ENCODE data around the gene ZEB2. TPM values are rescaled to one million over a fixed set of nuclear protein-coding genes. Genes with fewer than 3 reads are reported as not detected.

Gene ZEB2
- total and polyA plus RNA-seq, 10 of the 15 experiments (the other 5 are each of a cell fraction or from before 2014, with no cell fraction given): 0.14 to 3.2 (median 0.84) TPM

DNA sequence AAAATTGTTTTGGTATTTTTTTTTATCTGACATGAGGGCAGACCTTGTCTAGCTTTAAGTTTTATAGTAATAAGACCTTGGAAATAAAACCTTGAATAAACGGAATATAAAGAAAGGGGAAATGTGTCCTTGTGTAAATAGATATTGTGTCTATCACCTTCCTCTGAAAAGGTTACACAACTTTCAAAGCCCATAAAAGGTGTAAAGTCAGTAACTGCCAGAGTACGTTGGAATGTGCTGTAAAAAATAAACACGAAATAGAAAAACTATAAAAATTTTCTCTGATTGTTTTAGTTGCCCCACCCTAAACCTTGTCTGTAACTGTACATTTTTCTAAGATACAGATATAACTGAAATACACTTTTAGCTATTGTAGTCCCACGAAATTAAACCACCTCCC, 82.3 kb downstream of the ZEB2 start (continued):
- TF ChIP-seq ATF3 (IDR thresholded peaks at IDR 0.05; ENCODE audit: borderline replicate concordance, extremely low read depth, low read depth, low read length) (no peak), PAX8 (IDR thresholded peaks at IDR 0.05) (no peak)

DNA sequence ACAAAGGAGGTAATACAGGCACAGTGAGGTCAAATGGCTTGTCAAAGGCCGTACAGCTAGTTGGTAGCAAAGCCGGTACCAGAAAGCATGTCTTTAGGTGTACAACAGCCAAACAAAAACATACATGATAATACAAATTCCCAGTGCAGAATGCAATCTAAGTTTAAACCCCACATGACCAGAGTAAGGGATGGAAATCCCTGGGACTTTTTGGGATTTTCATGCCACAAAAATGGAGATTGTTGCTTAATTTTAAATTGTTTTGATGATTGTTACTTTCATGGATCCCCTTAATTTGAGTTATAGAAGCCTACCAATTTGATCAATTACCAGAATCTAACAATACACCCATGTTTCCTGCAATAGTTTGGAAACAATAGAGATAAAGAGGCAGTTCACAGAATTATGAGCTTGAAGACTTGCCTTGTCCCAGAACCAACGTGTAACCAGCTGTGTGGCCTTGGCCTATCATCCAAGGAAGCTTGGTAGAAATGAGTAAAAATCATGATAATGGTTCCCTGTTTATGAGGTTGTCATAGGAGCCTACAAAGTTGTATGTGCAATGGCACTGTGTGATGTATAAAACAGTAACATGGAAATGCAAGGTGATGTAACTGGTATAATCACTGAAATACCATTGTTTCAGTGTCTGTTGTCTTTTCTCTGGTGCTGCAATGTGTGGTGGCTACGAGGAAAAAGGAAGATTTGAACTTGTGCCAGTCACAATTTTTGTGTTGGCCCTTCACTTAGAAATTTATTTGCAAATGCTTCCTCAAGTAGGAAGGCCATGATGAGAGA, 85.3 kb downstream of the ZEB2 start:
- Histone ChIP-seq H3K9me3 (replicated peaks; ENCODE audit: control insufficient read depth, insufficient read depth, low read length) (no peaks in the 10 kb centered on the region), H3K27ac (ENCODE audit: control insufficient read depth, insufficient read depth) (no peak overlapping the region), H3K4me3 (no peak overlapping the region), H3K27me3 (replicated peaks in 1 of 2; ENCODE audit: control insufficient read depth in 2 of 2, insufficient read depth in 2 of 2, low read length in 1 of 2) (no peaks in the 10 kb centered on the region; a peak in 2 of 4 replicates), H4K20me1 (ENCODE audit: control insufficient read depth, insufficient read depth) (no peaks in the 10 kb centered on the region), H2AFZ (ENCODE audit: control insufficient read depth, low read depth, low read length) (no peak overlapping the region), H3K4me1 (ENCODE audit: control insufficient read depth, insufficient read depth, low read length) (no peaks in the 10 kb centered on the region), H3K9ac (ENCODE audit: control insufficient read depth, insufficient read depth, low read length) (no peak overlapping the region), H3K4me2 (ENCODE audit: control insufficient read depth, insufficient read depth) (no peak overlapping the region), H3K36me3 (ENCODE audit: control insufficient read depth in 2 of 2, insufficient read depth in 2 of 2, low read length in 1 of 2) (no peaks in the 10 kb centered on the region), H3K79me2 (ENCODE audit: control insufficient read depth, insufficient read depth, low read length) (no peaks in the 10 kb centered on the region)
- no TSS peak for BruUV-seq (replicated peaks)
- FAIRE-seq: no peak
- TF ChIP-seq, protein P1, sequence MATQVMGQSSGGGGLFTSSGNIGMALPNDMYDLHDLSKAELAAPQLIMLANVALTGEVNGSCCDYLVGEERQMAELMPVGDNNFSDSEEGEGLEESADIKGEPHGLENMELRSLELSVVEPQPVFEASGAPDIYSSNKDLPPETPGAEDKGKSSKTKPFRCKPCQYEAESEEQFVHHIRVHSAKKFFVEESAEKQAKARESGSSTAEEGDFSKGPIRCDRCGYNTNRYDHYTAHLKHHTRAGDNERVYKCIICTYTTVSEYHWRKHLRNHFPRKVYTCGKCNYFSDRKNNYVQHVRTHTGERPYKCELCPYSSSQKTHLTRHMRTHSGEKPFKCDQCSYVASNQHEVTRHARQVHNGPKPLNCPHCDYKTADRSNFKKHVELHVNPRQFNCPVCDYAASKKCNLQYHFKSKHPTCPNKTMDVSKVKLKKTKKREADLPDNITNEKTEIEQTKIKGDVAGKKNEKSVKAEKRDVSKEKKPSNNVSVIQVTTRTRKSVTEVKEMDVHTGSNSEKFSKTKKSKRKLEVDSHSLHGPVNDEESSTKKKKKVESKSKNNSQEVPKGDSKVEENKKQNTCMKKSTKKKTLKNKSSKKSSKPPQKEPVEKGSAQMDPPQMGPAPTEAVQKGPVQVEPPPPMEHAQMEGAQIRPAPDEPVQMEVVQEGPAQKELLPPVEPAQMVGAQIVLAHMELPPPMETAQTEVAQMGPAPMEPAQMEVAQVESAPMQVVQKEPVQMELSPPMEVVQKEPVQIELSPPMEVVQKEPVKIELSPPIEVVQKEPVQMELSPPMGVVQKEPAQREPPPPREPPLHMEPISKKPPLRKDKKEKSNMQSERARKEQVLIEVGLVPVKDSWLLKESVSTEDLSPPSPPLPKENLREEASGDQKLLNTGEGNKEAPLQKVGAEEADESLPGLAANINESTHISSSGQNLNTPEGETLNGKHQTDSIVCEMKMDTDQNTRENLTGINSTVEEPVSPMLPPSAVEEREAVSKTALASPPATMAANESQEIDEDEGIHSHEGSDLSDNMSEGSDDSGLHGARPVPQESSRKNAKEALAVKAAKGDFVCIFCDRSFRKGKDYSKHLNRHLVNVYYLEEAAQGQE (IDR thresholded peaks at IDR 0.05; ENCODE audit: low read depth, low read length): no peak
- TF ChIP-seq TCF12 (IDR thresholded peaks at IDR 0.05; ENCODE audit: low read depth, low read length) (no peak), JUNB (IDR thresholded peaks at IDR 0.05) (no peak), CREM (IDR thresholded peaks at IDR 0.05; ENCODE audit: low read depth) (no peak), YY1 (IDR thresholded peaks at IDR 0.05; ENCODE audit: low read depth, low read length) (no peak), CHD4 (IDR thresholded peaks at IDR 0.05) (no peak)
- TF ChIP-seq, protein P2, sequence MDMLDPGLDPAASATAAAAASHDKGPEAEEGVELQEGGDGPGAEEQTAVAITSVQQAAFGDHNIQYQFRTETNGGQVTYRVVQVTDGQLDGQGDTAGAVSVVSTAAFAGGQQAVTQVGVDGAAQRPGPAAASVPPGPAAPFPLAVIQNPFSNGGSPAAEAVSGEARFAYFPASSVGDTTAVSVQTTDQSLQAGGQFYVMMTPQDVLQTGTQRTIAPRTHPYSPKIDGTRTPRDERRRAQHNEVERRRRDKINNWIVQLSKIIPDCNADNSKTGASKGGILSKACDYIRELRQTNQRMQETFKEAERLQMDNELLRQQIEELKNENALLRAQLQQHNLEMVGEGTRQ (IDR thresholded peaks at IDR 0.05; ENCODE audit: borderline replicate concordance, low read depth, low read length): no peak
- TF ChIP-seq, protein P3, sequence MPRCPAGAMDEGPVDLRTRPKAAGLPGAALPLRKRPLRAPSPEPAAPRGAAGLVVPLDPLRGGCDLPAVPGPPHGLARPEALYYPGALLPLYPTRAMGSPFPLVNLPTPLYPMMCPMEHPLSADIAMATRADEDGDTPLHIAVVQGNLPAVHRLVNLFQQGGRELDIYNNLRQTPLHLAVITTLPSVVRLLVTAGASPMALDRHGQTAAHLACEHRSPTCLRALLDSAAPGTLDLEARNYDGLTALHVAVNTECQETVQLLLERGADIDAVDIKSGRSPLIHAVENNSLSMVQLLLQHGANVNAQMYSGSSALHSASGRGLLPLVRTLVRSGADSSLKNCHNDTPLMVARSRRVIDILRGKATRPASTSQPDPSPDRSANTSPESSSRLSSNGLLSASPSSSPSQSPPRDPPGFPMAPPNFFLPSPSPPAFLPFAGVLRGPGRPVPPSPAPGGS (IDR thresholded peaks at IDR 0.05; ENCODE audit: borderline replicate concordance, insufficient read depth, low read depth, low read length, poor library complexity, severe bottlenecking): no peak
- ATAC-seq: no peak
- DNase-seq (ENCODE audit: low read depth, low spot score): no peak
- POLR2A ChIA-PET: no interaction called here
- CTCF ChIA-PET: interaction anchor here (5.5 kb wide), 1 partner anchor 14 kb away, joined by 32 read pairs; no protein-coding TSS in a partner anchor
- SMC1A ChIA-PET (ENCODE audit: uncharacterized antibody, unreplicated experiment): interaction anchor here (0.6 to 1.0 kb wide), 4 partner anchors 10 to 1321 kb away, joined by 3 read pairs; no protein-coding TSS in a partner anchor
- RAD21 ChIA-PET (ENCODE audit: unreplicated experiment): no interaction called here
- intact Hi-C loops (cut with micrococcal nuclease; ENCODE audit: unreplicated experiment) (no loop called here), in situ Hi-C loops (cut with MboI) (no loop called here)
- WGBS (ENCODE audit: insufficient coverage, insufficient replicate concordance, low lambda C conversion rate, missing lambda C conversion rate): 59% methylated on average over 4 of the region's 4 CpGs

Data from GM12878 (cell line).